NCI-H82 (cell line): Measurements from ENCODE around the gene NKX2-4.

ENCODE experiments used
- DNase-seq: peaks from one replicate; lab custom pipeline; 2025; lab: John Stamatoyannopoulos, UW

The NKX2-4 gene

GRCh38 chr20:21358737-21359136 is 38.6 kb downstream of the NKX2-4 start:
- no peak for DNase-seq

- no peak for DNase-seq
Measured at GRCh38 chr20:21357844-21358243, 39.5 kb downstream of the NKX2-4 start.

GRCh38 chr20:21356386-21356785 is 40.9 kb downstream of the NKX2-4 start:
- no peak for DNase-seq

GRCh38 chr20:21355981-21356380 is 41.3 kb downstream of the NKX2-4 start:
- no peak for DNase-seq

GRCh38 chr20:21353236-21353635 is 44.1 kb downstream of the NKX2-4 start:
- DNase-seq = no peak

GRCh38 chr20:21352703-21353102 is 44.6 kb downstream of the NKX2-4 start:
- DNase-seq = no peak
